CD1c-positive myeloid dendritic cell (primary cell): ENCODE measurements around the gene ASIC2.

ENCODE experiments used
- DNase-seq: peaks from one replicate; pipeline ENCODE4 v3.0.0-alpha.2; 2016; ENCODE audit errors: extremely low spot score

Gene ASIC2

GRCh38 chr17:33288954-33289353 lies 4.1 kb downstream of the ASIC2 start:
- DNase-seq = no peak

- DNase-seq = no peak
These were observed 5.9 kb downstream of the ASIC2 start for GRCh38 chr17:33287096-33287725.

- no peak for DNase-seq
These were observed 7.7 kb downstream of the ASIC2 start for GRCh38 chr17:33285413-33285812.

- DNase-seq = no peak
These were observed 9.1 kb downstream of the ASIC2 start for GRCh38 chr17:33284022-33284421.

GRCh38 chr17:33280162-33280943 lies 12.7 kb downstream of the ASIC2 start:
- no peak for DNase-seq

- no peak for DNase-seq
These were observed 15.5 kb downstream of the ASIC2 start for GRCh38 chr17:33277436-33278100.

GRCh38 chr17:33273743-33274410 lies 19.2 kb downstream of the ASIC2 start:
- no peak for DNase-seq

GRCh38 chr17:33273271-33273670 lies 19.8 kb downstream of the ASIC2 start:
- DNase-seq = no peak

GRCh38 chr17:33272438-33272837 lies 20.7 kb downstream of the ASIC2 start:
- DNase-seq = no peak

- DNase-seq = no peak
These were observed 23.6 kb downstream of the ASIC2 start for GRCh38 chr17:33269337-33270060.

GRCh38 chr17:33267851-33268548 lies 25.1 kb downstream of the ASIC2 start:
- no peak for DNase-seq

- DNase-seq = no peak
These were observed 25.8 kb downstream of the ASIC2 start for GRCh38 chr17:33267271-33267790.

GRCh38 chr17:33266611-33267010 lies 26.5 kb downstream of the ASIC2 start:
- DNase-seq = no peak

- DNase-seq = no peak
These were observed 27.0 kb downstream of the ASIC2 start for GRCh38 chr17:33266116-33266515.

- no peak for DNase-seq
These were observed 29.7 kb downstream of the ASIC2 start for GRCh38 chr17:33263396-33263795.

GRCh38 chr17:33262266-33263123 lies 30.6 kb downstream of the ASIC2 start:
- DNase-seq = no peak

GRCh38 chr17:33261820-33262219 lies 31.3 kb downstream of the ASIC2 start:
- no peak for DNase-seq

GRCh38 chr17:33260638-33261037 lies 32.5 kb downstream of the ASIC2 start:
- DNase-seq = no peak

- DNase-seq = no peak
These were observed 34.8 kb downstream of the ASIC2 start for GRCh38 chr17:33258296-33258695.

- no peak for DNase-seq
These were observed 47.9 kb downstream of the ASIC2 start for GRCh38 chr17:33245183-33245582.
